ENCODE data around the gene SAMD9. TPM values are rescaled to one million over a fixed set of nuclear protein-coding genes. Genes with fewer than 3 reads are reported as not detected.
"Not testable (repeated sequence)": the region's sequence is repeated elsewhere in the genome, so short reads cannot be mapped to it uniquely, and the experiment has no call there.

SAMD9 gene
- total RNA-seq, 4 donors from 2014 or later = 2.6 to 25.6 (median 14.3) TPM

- intact Hi-C loops (cut with DNase I; ENCODE audit: low total_unique reads) = no loop called here
- 91% methylated on average over 4 of the region's 4 CpGs; no CpG with 5 or more reads in 1 of the 2 donors for WGBS, 2 donors (ENCODE audit: low coverage in 1 of 2)
- H3K4me3 ChIP-seq = no peak overlapping the region
- TF ChIP-seq EP300 (IDR thresholded peaks at IDR 0.05; ENCODE audit: low read depth) = no peak
- no peak for TF ChIP-seq POLR2A (IDR thresholded peaks at IDR 0.05)
- no peak for TF ChIP-seq CTCF (IDR thresholded peaks at IDR 0.05)
- TF ChIP-seq POLR2AphosphoS5 (IDR thresholded peaks at IDR 0.05) = no peak
- no peak for DNase-seq
- no peaks in the 10 kb centered on the region for H3K27me3 ChIP-seq
- no peak overlapping the region for H3K27ac ChIP-seq
- H3K4me1 ChIP-seq = no peaks in the 10 kb centered on the region
- H3K36me3 ChIP-seq = peaks cover 0 to 67% (median 14%) of the 10 kb centered on the region in 4 donors
- in situ Hi-C loops (cut with MboI; ENCODE audit: low pct_ligation_motif_present in 1 of 4, low pct_unique_long_range_greater_than_20kb in 1 of 4, low sequenced_read_pairs in 3 of 4) = no loop called here
- peaks cover 9 to 22% of the 10 kb centered on the region in 2 donors for H3K9me3 ChIP-seq
Observed at GRCh38 chr7:93138576-93138975, 20.8 kb upstream of the SAMD9 start.

- intact Hi-C loops (cut with DNase I; ENCODE audit: low total_unique reads) (no loop called here), in situ Hi-C loops (cut with MboI; ENCODE audit: low pct_ligation_motif_present in 1 of 4, low pct_unique_long_range_greater_than_20kb in 1 of 4, low sequenced_read_pairs in 3 of 4) (no loop called here)
- Histone ChIP-seq H3K27me3 (no peaks in the 10 kb centered on the region), H3K4me3 (no peak overlapping the region), H3K36me3 (peaks cover 0 to 35% (median 8%) of the 10 kb centered on the region in 4 donors), H3K9me3 (peaks cover 20 to 57% of the 10 kb centered on the region in 2 donors), H3K4me1 (no peaks in the 10 kb centered on the region), H3K27ac (no peak overlapping the region)
- no peak for DNase-seq
- 89 to 95% methylated on average over 1 of the region's 1 CpG for WGBS, 2 donors (ENCODE audit: low coverage in 1 of 2)
- no peak for TF ChIP-seq EP300 (IDR thresholded peaks at IDR 0.05; ENCODE audit: low read depth)
- TF ChIP-seq CTCF (IDR thresholded peaks at IDR 0.05) = no peak
- TF ChIP-seq POLR2AphosphoS5 (IDR thresholded peaks at IDR 0.05) = no peak
- no peak for TF ChIP-seq POLR2A (IDR thresholded peaks at IDR 0.05)
Observed at GRCh38 chr7:93133005-93133404, 15.2 kb upstream of the SAMD9 start.

- no peaks in the 10 kb centered on the region for H3K27me3 ChIP-seq
Observed at GRCh38 chr7:93132216-93132615, 14.4 kb upstream of the SAMD9 start.

GRCh38 chr7:93126954-93127353 lies 9.2 kb upstream of the SAMD9 start:
- peaks cover 19 to 31% of the 10 kb centered on the region in 2 donors for H3K9me3 ChIP-seq
- H3K27ac ChIP-seq; H3K4me1 ChIP-seq; DNase-seq; H3K36me3 ChIP-seq; H3K4me3 ChIP-seq; H3K27me3 ChIP-seq; intact Hi-C loops (cut with DNase I; ENCODE audit: low total_unique reads); in situ Hi-C loops (cut with MboI; ENCODE audit: low pct_ligation_motif_present in 1 of 4, low pct_unique_long_range_greater_than_20kb in 1 of 4, low sequenced_read_pairs in 3 of 4): not testable (repeated sequence)
- 87 to 100% methylated on average over 1 of the region's 1 CpG for WGBS, 2 donors (ENCODE audit: low coverage in 1 of 2)

More at GRCh38 chr7:93132216-93132615, 14.4 kb upstream of the SAMD9 start:
- H3K4me3 ChIP-seq = no peak overlapping the region
- no peak for DNase-seq
- peaks cover 28 to 62% of the 10 kb centered on the region in 2 donors for H3K9me3 ChIP-seq
- WGBS, 2 donors (ENCODE audit: low coverage in 1 of 2) = 83 to 88% methylated on average over 2 to 3 of the region's 3 CpGs
- H3K36me3 ChIP-seq = peaks cover 0 to 31% (median 7%) of the 10 kb centered on the region in 4 donors
- H3K4me1 ChIP-seq = no peaks in the 10 kb centered on the region
- no peak for TF ChIP-seq POLR2A (IDR thresholded peaks at IDR 0.05)
- no peak for TF ChIP-seq POLR2AphosphoS5 (IDR thresholded peaks at IDR 0.05)
- no peak for TF ChIP-seq CTCF (IDR thresholded peaks at IDR 0.05)
- no peak for TF ChIP-seq EP300 (IDR thresholded peaks at IDR 0.05; ENCODE audit: low read depth)
- in situ Hi-C loops (cut with MboI; ENCODE audit: low pct_ligation_motif_present in 1 of 4, low pct_unique_long_range_greater_than_20kb in 1 of 4, low sequenced_read_pairs in 3 of 4) = no loop called here
- H3K27ac ChIP-seq = no peak overlapping the region
- intact Hi-C loops (cut with DNase I; ENCODE audit: low total_unique reads) = no loop called here

GRCh38 chr7:93123532-93123931 lies 5.8 kb upstream of the SAMD9 start:
- WGBS, 2 donors (ENCODE audit: low coverage in 1 of 2) = 80 to 100% methylated on average over 3 of the region's 3 CpGs
- intact Hi-C loops (cut with DNase I; ENCODE audit: low total_unique reads) = not testable (repeated sequence)

More at GRCh38 chr7:93123532-93123931, 5.8 kb upstream of the SAMD9 start:
- H3K9me3 ChIP-seq = peaks cover 12 to 19% of the 10 kb centered on the region in 2 donors
- in situ Hi-C loops (cut with MboI; ENCODE audit: low pct_ligation_motif_present in 1 of 4, low pct_unique_long_range_greater_than_20kb in 1 of 4, low sequenced_read_pairs in 3 of 4); H3K27ac ChIP-seq; H3K27me3 ChIP-seq; H3K36me3 ChIP-seq; DNase-seq; H3K4me1 ChIP-seq; H3K4me3 ChIP-seq: not testable (repeated sequence)

All from transverse colon (tissue), 4 donors.